Stimulated activated effector memory CD8-positive, alpha-beta T cell treated with anti-CD3 and anti-CD28 coated beads, Interleukin-12 subunit alpha, Interleukin-12 subunit beta, amount 100 ng/mL, for 72 hours (primary cell): ENCODE measurements around the gene PPM1D.
"Not testable (repeated sequence)": the region's sequence is repeated elsewhere in the genome, so short reads cannot be mapped to it uniquely, and the experiment has no call there.

Experiments
- ATAC-seq: fragments of 150-1000 bp; cut with Tn5 transposase; 2 replicates; pipeline ENCODE4 v1.10.0; 2021
- DNase-seq, 2 donors: peaks; one replicate each; pipeline ENCODE4 v3.0.0; 2021 to 2022; ENCODE audit warnings: low spot score in 2 of 2
- H3K27ac Mint-ChIP-seq: one replicate; pipeline ENCODE4 v1.8.0; 2022; ENCODE audit warnings: mild to moderate bottlenecking, mixed read lengths
- H3K36me3 Mint-ChIP-seq: one replicate; pipeline ENCODE4 v1.8.0; 2022; ENCODE audit warnings: mild to moderate bottlenecking, mixed read lengths
- H3K4me1 Mint-ChIP-seq: one replicate; pipeline ENCODE4 v1.8.0; 2022; ENCODE audit warnings: mixed read lengths
- H3K4me3 Mint-ChIP-seq: one replicate; pipeline ENCODE4 v1.8.0; 2022; ENCODE audit warnings: mild to moderate bottlenecking, mixed read lengths
- H3K9me3 Mint-ChIP-seq: one replicate; pipeline ENCODE4 v1.8.0; 2022; ENCODE audit warnings: mixed read lengths

The PPM1D gene

GRCh38 chr17:60599620-60600489, at the start of gene PPM1D:
TSS of gene PPM1D (plus strand) at chr17:60600193. CDS start at chr17:60600415, 222 bp downstream.
- Mint-ChIP-seq H3K27ac (peak within 1 kb of the TSS; percentile 96), H3K4me3 (peak within 1 kb of the TSS; percentile 92), H3K4me1 (peaks cover 43% of the 10 kb centered on the region), H3K9me3 (no peaks in the 10 kb centered on the region), H3K36me3 (peaks cover 20% of the 10 kb centered on the region)
- peak; percentile 96 to 98 for DNase-seq
- peak; percentile 95 for ATAC-seq

DNA sequence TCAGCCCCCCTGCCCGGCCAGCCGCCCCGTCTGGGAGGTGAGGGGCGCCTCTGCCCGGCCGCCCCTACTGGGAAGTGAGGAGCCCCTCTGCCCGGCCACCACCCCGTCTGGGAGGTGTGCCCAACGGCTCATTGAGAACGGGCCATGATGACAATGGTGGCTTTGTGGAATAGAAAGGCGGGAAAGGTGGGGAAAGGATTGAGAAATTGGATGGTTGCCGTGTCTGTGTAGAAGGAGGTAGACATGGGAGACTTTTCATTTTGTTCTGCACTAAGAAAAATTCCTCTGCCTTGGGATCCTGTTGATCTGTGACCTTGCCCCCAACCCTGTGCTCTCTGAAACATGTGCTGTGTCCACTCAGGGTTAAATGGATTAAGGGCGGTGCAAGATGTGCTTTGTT, 47.7 kb upstream of the PPM1D start:
- DNase-seq, H3K9me3 Mint-ChIP-seq, H3K27ac Mint-ChIP-seq, H3K36me3 Mint-ChIP-seq, H3K4me1 Mint-ChIP-seq, H3K4me3 Mint-ChIP-seq, ATAC-seq: not testable (repeated sequence)

DNA sequence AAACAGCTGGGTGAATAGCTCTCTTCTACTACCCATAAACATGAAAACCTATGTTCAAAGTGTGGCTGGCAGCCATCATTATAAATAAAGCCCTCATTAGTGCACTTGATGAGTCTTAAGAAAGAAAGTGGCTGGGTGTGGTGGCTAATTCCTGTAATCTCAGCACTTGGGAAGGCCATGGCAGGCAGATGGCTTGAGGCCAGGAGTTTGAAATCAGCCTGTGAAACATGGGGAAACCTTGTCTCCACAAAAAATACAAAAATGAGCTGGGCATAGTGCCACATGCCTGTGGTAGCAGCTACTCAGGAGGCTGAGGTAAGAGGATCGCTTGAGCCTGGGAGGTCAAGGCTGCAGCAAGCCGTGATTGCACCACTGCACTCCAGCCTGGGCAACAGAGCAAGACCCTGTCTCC, 45.6 kb upstream of the PPM1D start:
- Mint-ChIP-seq H3K4me3 (no peak overlapping the region), H3K36me3 (no peaks in the 10 kb centered on the region), H3K4me1 (no peaks in the 10 kb centered on the region), H3K9me3 (no peaks in the 10 kb centered on the region), H3K27ac (no peak overlapping the region)
- DNase-seq (no peak), ATAC-seq (no peak)

- Mint-ChIP-seq H3K9me3 (no peaks in the 10 kb centered on the region), H3K4me3 (no peak overlapping the region), H3K4me1 (no peaks in the 10 kb centered on the region), H3K27ac (no peak overlapping the region), H3K36me3 (no peaks in the 10 kb centered on the region)
- DNase-seq, result no peak
- ATAC-seq, result no peak
These were observed 44.2 kb upstream of the PPM1D start for GRCh38 chr17:60555786-60556185.

- no peak for ATAC-seq
- no peak for DNase-seq
- H3K27ac Mint-ChIP-seq, result no peak overlapping the region
These were observed 42.2 kb upstream of the PPM1D start for GRCh38 chr17:60557805-60558204.

DNA sequence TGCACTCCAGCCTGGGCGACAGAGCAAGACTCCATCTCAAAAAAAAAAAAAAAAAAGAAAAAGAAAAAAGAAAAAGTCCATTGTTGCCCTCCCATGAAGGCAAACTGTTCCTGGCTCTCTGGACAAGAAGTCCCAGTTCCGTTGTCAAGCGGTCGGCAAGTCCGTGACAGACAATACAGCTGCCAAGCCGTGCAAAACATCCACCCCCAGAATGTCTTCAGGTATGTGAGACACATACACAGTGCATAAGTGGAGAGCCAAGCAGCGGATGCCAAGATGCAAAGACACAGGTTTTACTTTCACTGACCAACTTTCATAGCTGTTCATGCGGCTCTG, 40.4 kb upstream of the PPM1D start:
- Mint-ChIP-seq H3K4me3 (no peak overlapping the region), H3K36me3 (no peaks in the 10 kb centered on the region), H3K9me3 (no peaks in the 10 kb centered on the region), H3K27ac (no peak overlapping the region), H3K4me1 (no peaks in the 10 kb centered on the region)
- DNase-seq (no peak), ATAC-seq (no peak)

More at GRCh38 chr17:60557805-60558204, 42.2 kb upstream of the PPM1D start:
- no peak overlapping the region for H3K4me3 Mint-ChIP-seq
- no peaks in the 10 kb centered on the region for H3K9me3 Mint-ChIP-seq
- no peaks in the 10 kb centered on the region for H3K4me1 Mint-ChIP-seq
- no peaks in the 10 kb centered on the region for H3K36me3 Mint-ChIP-seq

- no peaks in the 10 kb centered on the region for H3K9me3 Mint-ChIP-seq
- no peak for ATAC-seq
These were observed 39.8 kb upstream of the PPM1D start for GRCh38 chr17:60559995-60560859.

GRCh38 chr17:60560860-60561257, 39.1 kb upstream of the PPM1D start:
- no peaks in the 10 kb centered on the region for H3K4me1 Mint-ChIP-seq
- ATAC-seq, result no peak
- no peak overlapping the region for H3K4me3 Mint-ChIP-seq

More at GRCh38 chr17:60559995-60560859, 39.8 kb upstream of the PPM1D start:
- no peaks in the 10 kb centered on the region for H3K36me3 Mint-ChIP-seq
- H3K4me3 Mint-ChIP-seq, result no peak overlapping the region
- no peak overlapping the region for H3K27ac Mint-ChIP-seq
- DNase-seq, result no peak
- no peaks in the 10 kb centered on the region for H3K4me1 Mint-ChIP-seq

GRCh38 chr17:60562421-60562820, 37.6 kb upstream of the PPM1D start:
- no peaks in the 10 kb centered on the region for H3K4me1 Mint-ChIP-seq
- no peak for ATAC-seq
- DNase-seq, result no peak
- no peaks in the 10 kb centered on the region for H3K36me3 Mint-ChIP-seq
- H3K4me3 Mint-ChIP-seq, result no peak overlapping the region
- no peak overlapping the region for H3K27ac Mint-ChIP-seq
- no peaks in the 10 kb centered on the region for H3K9me3 Mint-ChIP-seq

More at GRCh38 chr17:60560860-60561257, 39.1 kb upstream of the PPM1D start:
- no peak for DNase-seq
- no peaks in the 10 kb centered on the region for H3K9me3 Mint-ChIP-seq
- no peak overlapping the region for H3K27ac Mint-ChIP-seq
- H3K36me3 Mint-ChIP-seq, result no peaks in the 10 kb centered on the region

GRCh38 chr17:60563743-60564142, 36.2 kb upstream of the PPM1D start:
- no peaks in the 10 kb centered on the region for H3K36me3 Mint-ChIP-seq
- H3K4me1 Mint-ChIP-seq, result no peaks in the 10 kb centered on the region
- no peak overlapping the region for H3K4me3 Mint-ChIP-seq
- no peak for DNase-seq
- no peak for ATAC-seq
- H3K27ac Mint-ChIP-seq, result no peak overlapping the region
- no peaks in the 10 kb centered on the region for H3K9me3 Mint-ChIP-seq

DNA sequence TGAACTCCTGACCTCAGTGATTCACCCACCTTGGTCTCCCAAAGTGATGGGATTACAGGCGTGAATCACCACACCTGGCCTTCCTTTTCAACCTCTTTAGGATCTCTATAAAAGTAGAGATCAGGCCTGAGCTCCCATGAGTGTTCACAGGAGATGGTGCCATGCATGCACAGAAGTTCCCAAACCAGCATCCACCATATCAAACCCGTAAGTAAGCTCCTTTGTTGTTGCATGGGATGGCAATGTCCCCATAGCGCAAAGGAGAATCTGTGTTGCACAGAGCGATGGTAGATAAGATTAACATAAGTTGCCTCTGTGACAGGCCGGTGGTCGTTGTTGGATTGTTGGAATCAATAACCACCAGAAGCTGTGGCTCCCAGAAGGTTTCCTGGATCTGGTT, 34.8 kb upstream of the PPM1D start:
- no peak for DNase-seq
- H3K4me3 Mint-ChIP-seq, result no peak overlapping the region
- H3K4me1 Mint-ChIP-seq, result no peaks in the 10 kb centered on the region
- H3K9me3 Mint-ChIP-seq, result no peaks in the 10 kb centered on the region
- no peaks in the 10 kb centered on the region for H3K36me3 Mint-ChIP-seq
- ATAC-seq, result no peak
- no peak overlapping the region for H3K27ac Mint-ChIP-seq

GRCh38 chr17:60573236-60574051, 26.5 kb upstream of the PPM1D start:
- Mint-ChIP-seq H3K4me3 (no peak overlapping the region), H3K27ac (no peak overlapping the region), H3K4me1 (peaks cover 7% of the 10 kb centered on the region), H3K36me3 (no peaks in the 10 kb centered on the region), H3K9me3 (no peaks in the 10 kb centered on the region)
- no peak for DNase-seq
- ATAC-seq, result no peak

GRCh38 chr17:60577147-60577915, 22.7 kb upstream of the PPM1D start:
- peak overlapping the region; percentile 38 for H3K4me3 Mint-ChIP-seq
- peaks cover 7% of the 10 kb centered on the region for H3K4me1 Mint-ChIP-seq
- no peaks in the 10 kb centered on the region for H3K36me3 Mint-ChIP-seq
- H3K27ac Mint-ChIP-seq, result no peak overlapping the region
- ATAC-seq, result no peak
- no peak for DNase-seq
- no peaks in the 10 kb centered on the region for H3K9me3 Mint-ChIP-seq

DNA sequence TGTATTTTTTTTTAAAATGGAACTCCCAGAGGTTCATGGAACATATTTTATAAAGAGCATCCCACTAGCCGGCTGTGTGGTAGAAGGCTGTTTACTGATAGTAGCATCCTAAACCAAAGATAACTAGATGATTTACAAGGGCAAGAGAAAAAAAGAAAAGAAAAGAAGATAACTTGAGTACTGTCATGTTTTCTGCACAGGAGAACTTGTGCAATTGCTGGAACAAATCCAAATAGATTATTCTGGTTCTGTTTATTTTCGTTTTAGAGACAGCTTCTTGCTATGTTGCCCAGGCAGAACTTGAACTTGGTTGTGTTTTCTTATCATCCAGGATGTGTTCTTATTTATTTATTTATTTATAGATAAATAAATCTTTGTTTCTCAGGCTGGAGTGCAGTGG, 20.9 kb upstream of the PPM1D start:
- no peaks in the 10 kb centered on the region for H3K9me3 Mint-ChIP-seq
- H3K4me1 Mint-ChIP-seq, result peaks cover 7% of the 10 kb centered on the region
- ATAC-seq (no peak), DNase-seq (no peak)
- H3K4me3 Mint-ChIP-seq, result no peak overlapping the region
- H3K36me3 Mint-ChIP-seq, result no peaks in the 10 kb centered on the region
- H3K27ac Mint-ChIP-seq, result no peak overlapping the region
